ENCODE results near the gene RANBP10.

The RANBP10 gene

DNA sequence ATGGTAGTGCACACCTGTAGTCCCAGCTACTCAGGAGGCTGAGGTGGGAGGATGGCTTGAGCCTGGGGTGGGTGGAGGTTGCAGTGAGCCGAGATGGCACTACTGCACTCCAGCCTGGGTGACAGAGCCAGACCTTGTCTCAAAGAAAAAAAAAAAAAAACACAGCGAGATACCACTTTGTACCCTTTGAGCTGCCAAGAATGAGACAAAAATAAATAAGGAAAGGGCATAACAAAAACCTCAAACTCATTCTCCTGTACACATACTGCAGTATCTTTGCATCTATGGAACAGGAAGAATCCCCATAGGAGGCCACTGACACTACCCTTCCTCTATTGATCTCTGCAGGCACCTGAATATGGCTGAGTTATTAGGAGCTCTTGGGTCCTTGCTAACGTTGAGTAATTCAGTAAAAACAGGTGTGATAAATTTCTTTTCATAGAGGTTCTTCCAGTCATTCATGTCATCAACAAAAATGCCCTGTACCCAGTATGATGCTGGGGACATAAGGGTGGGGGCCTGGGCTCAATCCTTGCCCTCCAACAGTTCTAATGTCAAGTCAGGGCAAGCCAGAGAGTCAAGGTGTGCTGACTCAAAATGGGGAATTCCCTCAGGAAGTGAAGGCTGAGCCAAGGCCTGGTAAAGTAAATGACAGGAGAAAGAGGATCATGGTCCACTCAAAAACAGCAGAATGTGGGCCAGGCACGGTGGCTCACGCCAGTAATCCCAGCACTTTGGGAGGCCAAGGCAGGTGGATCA, 26.9 kb downstream of the RANBP10 start:
- no peaks in the 10 kb centered on the region; the same call in 1 of the 2 replicates for H3K4me1 ChIP-seq (ENCODE audit: insufficient read depth, low read length)
- no peak overlapping the region for H3K9ac ChIP-seq (ENCODE audit: low read depth, low read length)
- no peaks in the 10 kb centered on the region for H3K36me3 ChIP-seq (ENCODE audit: insufficient read depth, low read length)
- H3K9me3 ChIP-seq (ENCODE audit: control insufficient read depth, insufficient read depth, low read length), result no peaks in the 10 kb centered on the region

DNA sequence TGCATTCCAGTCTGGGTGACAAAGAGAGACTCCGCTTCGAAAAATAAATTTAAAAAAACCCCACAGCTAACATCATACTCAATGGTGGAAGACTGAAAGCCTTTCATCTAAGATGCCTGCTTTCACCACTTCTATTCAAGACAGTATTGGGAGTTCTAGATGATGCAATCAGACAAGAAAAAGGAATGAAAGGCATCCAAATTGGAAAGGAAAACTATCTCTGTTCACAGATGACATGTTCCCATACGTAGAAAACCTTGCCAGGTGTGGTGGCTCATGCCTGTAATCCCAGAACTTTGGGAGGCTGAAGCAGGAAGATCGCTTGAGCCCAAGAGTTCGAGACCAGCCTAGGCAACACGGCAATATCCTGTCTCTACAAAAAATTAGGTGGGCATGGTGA, 31.1 kb downstream of the RANBP10 start:
- Histone ChIP-seq H3K4me1 (ENCODE audit: insufficient read depth, low read length) (no peaks in the 10 kb centered on the region; the same call in 1 of the 2 replicates), H3K9ac (ENCODE audit: low read depth, low read length) (no peak overlapping the region), H3K36me3 (ENCODE audit: insufficient read depth, low read length) (no peaks in the 10 kb centered on the region), H3K9me3 (ENCODE audit: control insufficient read depth, insufficient read depth, low read length) (no peaks in the 10 kb centered on the region)

- Histone ChIP-seq H3K9ac (ENCODE audit: low read depth, low read length) (no peak overlapping the region), H3K36me3 (ENCODE audit: insufficient read depth, low read length) (no peaks in the 10 kb centered on the region), H3K4me1 (ENCODE audit: insufficient read depth, low read length) (no peaks in the 10 kb centered on the region), H3K9me3 (ENCODE audit: control insufficient read depth, insufficient read depth, low read length) (no peaks in the 10 kb centered on the region)
Observed at GRCh38 chr16:67774457-67774853, 31.9 kb downstream of the RANBP10 start.

GRCh38 chr16:67773569-67774456, 32.5 kb downstream of the RANBP10 start:
- Histone ChIP-seq H3K36me3 (ENCODE audit: insufficient read depth, low read length) (no peaks in the 10 kb centered on the region), H3K9me3 (ENCODE audit: control insufficient read depth, insufficient read depth, low read length) (no peaks in the 10 kb centered on the region), H3K4me1 (ENCODE audit: insufficient read depth, low read length) (no peaks in the 10 kb centered on the region), H3K9ac (ENCODE audit: low read depth, low read length) (no peak overlapping the region)

DNA sequence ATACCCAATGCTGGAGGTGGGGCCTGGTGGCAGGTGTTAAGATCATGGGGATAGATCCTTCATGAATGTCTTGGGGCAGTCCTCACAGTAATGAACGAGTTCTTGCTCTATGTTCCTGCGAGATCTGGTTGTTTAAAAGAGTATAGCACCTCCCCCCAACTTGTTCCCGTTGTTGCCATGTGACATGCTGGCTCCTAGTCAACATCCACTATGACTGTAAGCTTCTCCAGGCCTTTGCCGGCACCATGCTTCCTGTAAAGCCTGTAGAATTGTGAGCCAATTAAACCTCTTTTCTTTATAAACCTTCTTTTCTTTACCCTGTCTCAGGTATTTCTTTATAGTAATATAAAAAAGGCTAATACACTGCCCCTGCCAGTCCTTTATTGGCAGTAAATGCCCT, 33.3 kb downstream of the RANBP10 start:
- H3K9me3 ChIP-seq (ENCODE audit: control insufficient read depth, insufficient read depth, low read length), result no peaks in the 10 kb centered on the region
- no peak overlapping the region for H3K9ac ChIP-seq (ENCODE audit: low read depth, low read length)
- no peaks in the 10 kb centered on the region for H3K36me3 ChIP-seq (ENCODE audit: insufficient read depth, low read length)
- no peaks in the 10 kb centered on the region for H3K4me1 ChIP-seq (ENCODE audit: insufficient read depth, low read length)

DNA sequence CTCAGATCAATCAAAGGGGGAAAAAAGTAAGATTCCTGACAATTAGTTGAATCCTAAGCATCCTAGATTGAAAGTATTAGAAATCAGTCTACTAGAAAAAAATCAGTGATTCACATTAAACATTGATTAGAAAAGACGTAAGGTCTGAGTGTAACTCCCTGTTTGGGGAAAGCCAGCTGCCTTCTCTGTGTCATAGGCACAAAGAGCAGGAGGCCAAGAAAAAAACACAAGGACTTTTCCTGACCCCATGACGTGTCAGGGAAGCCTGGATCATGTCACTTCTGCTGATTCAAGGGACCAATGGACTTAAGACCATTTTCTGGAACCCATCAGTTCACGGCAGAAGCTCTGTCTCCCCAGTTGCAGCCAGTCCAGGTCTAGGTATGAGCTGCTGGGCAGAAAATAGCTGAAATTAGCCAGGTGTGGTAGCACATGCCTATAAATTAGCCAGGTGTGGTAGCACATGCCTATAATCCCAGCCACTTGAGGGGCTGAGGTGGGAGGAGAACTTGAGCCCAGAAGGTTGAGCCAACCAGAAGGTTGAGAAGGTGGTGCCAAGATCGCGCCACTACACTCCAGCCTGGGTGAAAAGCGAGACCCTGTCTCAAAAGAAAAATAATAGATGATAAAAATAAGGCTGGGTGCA, 35.9 kb downstream of the RANBP10 start:
- Histone ChIP-seq H3K9ac (ENCODE audit: low read depth, low read length) (no peak overlapping the region), H3K9me3 (ENCODE audit: control insufficient read depth, insufficient read depth, low read length) (no peaks in the 10 kb centered on the region), H3K36me3 (ENCODE audit: insufficient read depth, low read length) (no peaks in the 10 kb centered on the region), H3K4me1 (ENCODE audit: insufficient read depth, low read length) (no peaks in the 10 kb centered on the region)

- H3K36me3 ChIP-seq (ENCODE audit: insufficient read depth, low read length), result no peaks in the 10 kb centered on the region
- H3K9me3 ChIP-seq (ENCODE audit: control insufficient read depth, insufficient read depth, low read length), result no peaks in the 10 kb centered on the region
- H3K4me1 ChIP-seq (ENCODE audit: insufficient read depth, low read length), result no peaks in the 10 kb centered on the region
- no peak overlapping the region for H3K9ac ChIP-seq (ENCODE audit: low read depth, low read length)
Observed at GRCh38 chr16:67767953-67768352, 38.4 kb downstream of the RANBP10 start.

DNA sequence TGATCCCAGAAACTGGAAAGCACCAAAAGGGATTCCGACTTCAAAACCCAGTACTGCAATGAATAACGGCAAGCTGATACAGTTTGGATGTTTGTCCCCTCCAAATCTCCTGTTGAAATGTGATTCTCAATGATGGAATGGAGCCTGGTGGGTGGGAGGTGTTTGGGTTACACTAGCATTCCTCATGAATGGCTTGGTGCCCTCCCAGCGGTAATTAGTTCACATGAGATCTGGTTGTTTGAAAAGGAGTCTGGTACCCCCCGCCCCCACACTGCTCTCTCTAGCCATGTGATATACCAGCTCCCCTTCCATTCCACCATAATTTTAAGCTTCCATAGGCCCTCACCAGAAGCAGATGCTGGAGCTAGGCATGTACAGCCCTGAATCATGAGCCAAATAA, 40.1 kb downstream of the RANBP10 start:
- no peaks in the 10 kb centered on the region for H3K36me3 ChIP-seq (ENCODE audit: insufficient read depth, low read length)
- no peaks in the 10 kb centered on the region for H3K9me3 ChIP-seq (ENCODE audit: control insufficient read depth, insufficient read depth, low read length)
- no peak overlapping the region for H3K9ac ChIP-seq (ENCODE audit: low read depth, low read length)
- H3K4me1 ChIP-seq (ENCODE audit: insufficient read depth, low read length), result no peaks in the 10 kb centered on the region

DNA sequence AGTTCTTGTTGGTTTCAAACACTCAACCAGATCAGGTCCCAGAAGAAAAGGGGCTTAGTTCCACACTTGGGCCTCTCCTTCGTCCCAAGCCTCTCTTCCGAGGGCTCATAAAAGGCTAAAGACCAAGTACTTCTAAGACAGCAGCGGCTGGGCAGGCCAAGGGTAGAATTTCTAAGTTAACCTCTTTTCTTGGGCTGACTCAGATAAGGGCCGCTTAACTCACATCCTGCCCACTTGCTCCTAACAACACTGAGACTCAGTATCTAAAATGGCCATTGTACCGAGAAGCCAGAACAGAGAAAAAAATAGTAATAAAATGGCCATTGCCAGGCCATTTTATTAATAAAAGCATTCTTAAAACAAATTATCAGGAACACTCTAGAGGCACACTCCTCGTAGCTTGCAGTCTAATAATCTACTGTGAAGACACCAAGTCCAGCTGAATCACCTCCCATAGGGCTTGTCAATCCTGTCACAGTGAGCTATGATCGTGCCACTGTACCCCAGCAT, 42.1 kb downstream of the RANBP10 start:
- H3K9ac ChIP-seq (ENCODE audit: low read depth, low read length), result no peak overlapping the region
- no peaks in the 10 kb centered on the region for H3K36me3 ChIP-seq (ENCODE audit: insufficient read depth, low read length)
- H3K4me1 ChIP-seq (ENCODE audit: insufficient read depth, low read length), result no peaks in the 10 kb centered on the region
- no peaks in the 10 kb centered on the region for H3K9me3 ChIP-seq (ENCODE audit: control insufficient read depth, insufficient read depth, low read length)

GRCh38 chr16:67763066-67763465, 43.3 kb downstream of the RANBP10 start:
- Histone ChIP-seq H3K36me3 (ENCODE audit: insufficient read depth, low read length) (no peaks in the 10 kb centered on the region), H3K9me3 (ENCODE audit: control insufficient read depth, insufficient read depth, low read length) (no peaks in the 10 kb centered on the region), H3K4me1 (ENCODE audit: insufficient read depth, low read length) (no peaks in the 10 kb centered on the region), H3K9ac (ENCODE audit: low read depth, low read length) (no peak overlapping the region)

- no peaks in the 10 kb centered on the region for H3K36me3 ChIP-seq (ENCODE audit: insufficient read depth, low read length)
- no peaks in the 10 kb centered on the region for H3K9me3 ChIP-seq (ENCODE audit: control insufficient read depth, insufficient read depth, low read length)
- no peak overlapping the region for H3K9ac ChIP-seq (ENCODE audit: low read depth, low read length)
Observed at GRCh38 chr16:67762385-67762784, 44.0 kb downstream of the RANBP10 start.

DNA sequence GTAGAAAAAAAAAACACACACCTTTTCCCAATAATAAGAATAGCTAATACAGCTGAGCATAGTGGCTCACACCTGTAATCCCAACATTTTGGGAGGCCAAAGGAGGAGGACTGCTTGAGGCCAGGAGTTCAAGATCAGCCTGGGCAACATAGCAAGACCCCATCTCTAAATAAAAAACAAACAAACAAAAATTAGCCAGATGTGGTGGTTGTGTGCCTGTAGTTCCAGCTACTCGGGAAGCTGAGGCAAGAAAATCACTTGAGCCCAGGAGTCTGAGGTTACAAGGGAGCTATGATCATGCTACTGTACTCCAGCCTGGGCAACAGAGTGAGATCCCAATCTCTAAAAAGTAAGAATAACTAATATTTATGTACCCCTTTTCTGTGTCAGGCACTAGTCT, 44.4 kb downstream of the RANBP10 start:
- Histone ChIP-seq H3K9ac (ENCODE audit: low read depth, low read length) (no peak overlapping the region), H3K4me1 (ENCODE audit: insufficient read depth, low read length) (no peaks in the 10 kb centered on the region), H3K9me3 (ENCODE audit: control insufficient read depth, insufficient read depth, low read length) (no peaks in the 10 kb centered on the region), H3K36me3 (ENCODE audit: insufficient read depth, low read length) (no peaks in the 10 kb centered on the region)

More at GRCh38 chr16:67762385-67762784, 44.0 kb downstream of the RANBP10 start:
- H3K4me1 ChIP-seq (ENCODE audit: insufficient read depth, low read length), result no peaks in the 10 kb centered on the region

DNA sequence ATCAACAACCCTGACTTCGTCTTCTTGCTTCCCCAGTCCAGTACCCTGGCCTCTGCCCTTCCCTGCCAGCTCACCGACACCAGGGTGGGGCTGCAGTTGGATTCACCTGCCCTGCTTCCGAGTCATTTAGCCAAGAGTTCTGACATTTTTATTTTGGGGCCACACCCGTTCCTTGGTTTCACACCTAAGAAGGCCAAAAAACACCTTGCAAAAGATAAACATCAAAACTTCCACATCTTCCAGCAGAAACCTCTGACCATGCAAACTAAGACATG, 45.5 kb downstream of the RANBP10 start:
- no peaks in the 10 kb centered on the region for H3K4me1 ChIP-seq (ENCODE audit: insufficient read depth, low read length)
- H3K9me3 ChIP-seq (ENCODE audit: control insufficient read depth, insufficient read depth, low read length), result no peaks in the 10 kb centered on the region
- H3K36me3 ChIP-seq (ENCODE audit: insufficient read depth, low read length), result no peaks in the 10 kb centered on the region
- H3K9ac ChIP-seq (ENCODE audit: low read depth, low read length), result no peak overlapping the region

DNA sequence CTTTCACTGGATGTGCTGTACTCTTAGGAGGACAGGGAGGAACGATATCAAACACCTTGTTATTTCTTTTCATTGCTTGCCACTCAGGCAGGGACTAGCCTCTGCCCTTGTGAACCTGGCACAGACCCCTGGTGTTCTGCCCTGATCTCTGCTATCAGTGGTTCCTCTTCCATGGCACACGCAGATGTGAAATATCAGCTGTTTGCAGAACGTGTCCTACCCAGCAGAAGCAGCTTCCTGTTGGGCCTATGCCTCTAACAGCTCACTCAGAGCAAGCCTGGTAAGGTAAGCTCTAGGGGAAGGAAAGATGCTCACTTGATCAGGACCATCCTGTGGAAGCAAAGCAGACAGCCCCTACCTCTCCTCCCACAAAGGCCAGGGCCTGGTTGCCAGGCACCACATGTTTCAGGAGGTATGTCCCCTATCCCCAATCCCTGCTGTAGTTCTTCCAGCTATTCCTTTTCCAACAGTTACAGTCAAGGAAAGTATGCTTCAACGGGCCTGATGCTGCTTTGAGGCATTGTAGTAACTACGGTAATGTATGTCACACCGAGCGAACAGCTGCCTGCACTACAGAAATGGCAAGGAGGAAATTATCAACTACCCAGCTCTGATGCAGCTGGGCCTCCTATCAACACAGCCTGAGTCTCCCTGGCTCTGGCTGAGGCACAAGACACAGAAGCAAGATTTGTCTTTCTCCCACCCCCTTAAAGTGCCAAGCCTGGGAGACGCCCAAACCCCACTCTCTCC, 46.0 kb downstream of the RANBP10 start:
- H3K4me1 ChIP-seq (ENCODE audit: insufficient read depth, low read length), result no peaks in the 10 kb centered on the region
- no peaks in the 10 kb centered on the region for H3K9me3 ChIP-seq (ENCODE audit: control insufficient read depth, insufficient read depth, low read length)
- H3K36me3 ChIP-seq (ENCODE audit: insufficient read depth, low read length), result no peaks in the 10 kb centered on the region
- no peak overlapping the region for H3K9ac ChIP-seq (ENCODE audit: low read depth, low read length)
